HepG2 (cell line): ENCODE measurements around the gene CCDC142. TPM values are rescaled to one million over a fixed set of nuclear protein-coding genes. Genes with fewer than 3 reads are reported as not detected.
A peak's percentile ranks its signal among the peaks of the same experiment; 100 is the strongest.

ENCODE experiments used
- ASH2L ChIP-seq: fragments of 300-600, 200-600 bp; sonication (generic); IDR thresholded peaks from 2 replicates; pipeline ENCODE4 v1.7.0; 2017; ENCODE audit warnings: low read depth, mild to moderate bottlenecking, moderate library complexity, mixed read lengths, low read length; ENCODE audit not compliant: insufficient read length
- BHLHE40 ChIP-seq: IDR thresholded peaks from 2 replicates; pipeline ENCODE4 v1.6.1; 2011; ENCODE audit warnings: low read length, improper control_type of control experiment
- FOXA1 ChIP-seq, 2 experiments: fragments of 450-650 bp in 1 of 2; sonication (generic) in 1 of 2; formaldehyde crosslinking in 1 of 2; IDR thresholded peaks; 2 replicates each; pipeline versions ENCODE4 v1.4.0 to v1.6.1; 2016 to 2020; ENCODE audit warnings: missing genetic modification reagents in 1 of 2
- FOXO1 ChIP-seq: sonication (generic); formaldehyde crosslinking; IDR thresholded peaks from 2 replicates; pipeline ENCODE4 v1.4.0; 2020; ENCODE audit warnings: missing genetic modification reagents
- FOXP4 ChIP-seq: sonication (generic); formaldehyde crosslinking; IDR thresholded peaks from 2 replicates; pipeline ENCODE4 v1.4.0; 2020; ENCODE audit warnings: missing genetic modification reagents
- KMT2A ChIP-seq: sonication (generic); formaldehyde crosslinking; IDR thresholded peaks from 2 replicates; pipeline ENCODE4 v1.4.0; 2020; ENCODE audit warnings: missing genetic modification reagents
- NCOA1 ChIP-seq: sonication (generic); formaldehyde crosslinking; IDR thresholded peaks from 2 replicates; pipeline ENCODE4 v1.9.0; 2021; ENCODE audit warnings: missing genetic modification reagents
- PLSCR1 ChIP-seq: sonication (generic); formaldehyde crosslinking; IDR thresholded peaks from 2 replicates; pipeline ENCODE4 v1.5.0; 2020; ENCODE audit warnings: missing genetic modification reagents, mild to moderate bottlenecking, borderline replicate concordance
- RFXANK ChIP-seq: IDR thresholded peaks from 2 replicates; pipeline ENCODE4 v1.6.1; 2016
- SATB2 ChIP-seq: sonication (generic); formaldehyde crosslinking; IDR thresholded peaks from 2 replicates; pipeline ENCODE4 v1.5.0; 2020; ENCODE audit warnings: missing genetic modification reagents
- SMYD3 ChIP-seq: sonication (generic); formaldehyde crosslinking; IDR thresholded peaks from 2 replicates; pipeline ENCODE4 v1.8.1; 2023; ENCODE audit warnings: mild to moderate bottlenecking, missing genetic modification reagents
- TCF7 ChIP-seq: sonication (generic); IDR thresholded peaks from 2 replicates; pipeline ENCODE4 v1.6.1; 2016; ENCODE audit warnings: antibody characterized with exemption, low read depth
- UBTF ChIP-seq: sonication (generic); formaldehyde crosslinking; IDR thresholded peaks from 2 replicates; pipeline ENCODE4 v1.4.0; 2020; ENCODE audit warnings: mild to moderate bottlenecking, missing genetic modification reagents
- ZGPAT ChIP-seq: IDR thresholded peaks from 2 replicates; pipeline ENCODE4 v1.6.1; 2016; ENCODE audit warnings: mild to moderate bottlenecking
- ZIK1 ChIP-seq: sonication (generic); formaldehyde crosslinking; IDR thresholded peaks from 2 replicates; pipeline ENCODE4 v1.5.0; 2020; ENCODE audit warnings: mild to moderate bottlenecking, low read depth, missing genetic modification reagents, borderline replicate concordance
- ZNF136 ChIP-seq: sonication (generic); formaldehyde crosslinking; IDR thresholded peaks from 2 replicates; pipeline ENCODE4 v1.8.1; 2022; ENCODE audit warnings: low read depth, mild to moderate bottlenecking, moderate library complexity, missing genetic modification reagents
- ZNF235 ChIP-seq: sonication (generic); formaldehyde crosslinking; IDR thresholded peaks from 2 replicates; pipeline ENCODE4 v1.8.1; 2023; ENCODE audit warnings: mild to moderate bottlenecking, missing genetic modification reagents, borderline replicate concordance
- ZNF337 ChIP-seq: sonication (generic); formaldehyde crosslinking; IDR thresholded peaks from 2 replicates; pipeline ENCODE4 v1.5.1; 2020; ENCODE audit warnings: missing genetic modification reagents, low read depth, mild to moderate bottlenecking, borderline replicate concordance
- ZNF350 ChIP-seq: sonication (generic); formaldehyde crosslinking; IDR thresholded peaks from 2 replicates; pipeline ENCODE4 v1.4.0; 2020; ENCODE audit warnings: mild to moderate bottlenecking, low read depth, missing genetic modification reagents, borderline replicate concordance
- ZNF691 ChIP-seq: sonication (generic); formaldehyde crosslinking; IDR thresholded peaks from 2 replicates; pipeline ENCODE4 v1.4.0; 2020; ENCODE audit warnings: missing genetic modification reagents, low read depth, mild to moderate bottlenecking, borderline replicate concordance
- ZNF720 ChIP-seq: sonication (generic); formaldehyde crosslinking; IDR thresholded peaks from 2 replicates; pipeline ENCODE4 v1.4.0; 2020; ENCODE audit warnings: missing genetic modification reagents
- polyA plus RNA-seq, 8 experiments: library from polyadenylated mRNA; depleted of rRNA in 3 of 8; stranded (reverse) in 7 of 8; unstranded in 1 of 8; fragments of >200 nt; fragmentation: Illumina TruSeq in 4 of 8; extraction: Trizol in 4 of 8; gene quantifications; 2 replicates each; pipeline versions ENCODE4 v1.2.1 to v1.2.3, GENCODE V29; 2011 to 2016; ENCODE audit warnings: low read depth in 4 of 8, missing spikeins in 1 of 8, mixed read lengths in 1 of 8; ENCODE audit not compliant: insufficient read depth in 1 of 8
- total RNA-seq, 5 experiments: library from RNA; depleted of rRNA; stranded (reverse); fragments of >200 nt; fragmentation: Illumina TruSeq; extraction: Trizol; gene quantifications; 2 replicates each; pipeline ENCODE4 v1.2.3, GENCODE V29; 2016; ENCODE audit warnings: low read depth in 1 of 5

Gene CCDC142
- total and polyA plus RNA-seq, 2 of the 13 experiments (the other 11 are each of a cell fraction or from before 2014, with no cell fraction given) = 14.7 to 30.4 TPM

GRCh38 chr2:74525717-74526648 lies 43.2 kb upstream of the CCDC142 start, which contains the start of gene DQX1 (continued):
- TF ChIP-seq ZGPAT (CRISPR knock-in tag) = peak; percentile 60; the same call in 1 of the 2 replicates
- TF ChIP-seq ZNF350 (CRISPR knock-in tag) = 0 out of 2 replicates have a peak, but pooled peaks have one; percentile 46
- TF ChIP-seq RFXANK (CRISPR knock-in tag) = no peak; the same call in none of the 2 replicates
- peak; percentile 36; the same call in 1 of the 2 replicates for TF ChIP-seq FOXP4 (CRISPR knock-in tag)
- peak; percentile 29; the same call in 1 of the 2 replicates for TF ChIP-seq TCF7
- no peak for TF ChIP-seq PLSCR1 (CRISPR knock-in tag)
- no peak for TF ChIP-seq SMYD3 (CRISPR knock-in tag)
- no peak for TF ChIP-seq ZNF136 (CRISPR knock-in tag)
- peak; percentile 61; the same call in 1 of the 2 replicates for TF ChIP-seq FOXO1 (CRISPR knock-in tag)
- TF ChIP-seq ZNF235 (CRISPR knock-in tag) = no peak
- no peak for TF ChIP-seq ZNF337 (CRISPR knock-in tag)
- no peak for TF ChIP-seq ZNF720
- no peak for TF ChIP-seq ZNF691 (CRISPR knock-in tag)
- peak; percentile 38; the same call in 1 of the 2 replicates for TF ChIP-seq BHLHE40
- TF ChIP-seq KMT2A = peak; percentile 50
- no peak for TF ChIP-seq FOXA1 (IDR thresholded peaks at IDR 0.05)
- peak; percentile 44 for TF ChIP-seq FOXA1 (CRISPR knock-in tag; IDR thresholded peaks at IDR 0.05)
- peak; percentile 46; the same call in 1 of the 2 replicates for TF ChIP-seq UBTF (CRISPR knock-in tag)
- peak; percentile 54; the same call in 1 of the 2 replicates for TF ChIP-seq ZIK1 (CRISPR knock-in tag)
- no peak for TF ChIP-seq NCOA1 (CRISPR knock-in tag)
- TF ChIP-seq ASH2L = peak; percentile 47
- TF ChIP-seq SATB2 (CRISPR knock-in tag) = no peak
